ENCODE measurements around the gene OST4.

OST4 gene

DNA sequence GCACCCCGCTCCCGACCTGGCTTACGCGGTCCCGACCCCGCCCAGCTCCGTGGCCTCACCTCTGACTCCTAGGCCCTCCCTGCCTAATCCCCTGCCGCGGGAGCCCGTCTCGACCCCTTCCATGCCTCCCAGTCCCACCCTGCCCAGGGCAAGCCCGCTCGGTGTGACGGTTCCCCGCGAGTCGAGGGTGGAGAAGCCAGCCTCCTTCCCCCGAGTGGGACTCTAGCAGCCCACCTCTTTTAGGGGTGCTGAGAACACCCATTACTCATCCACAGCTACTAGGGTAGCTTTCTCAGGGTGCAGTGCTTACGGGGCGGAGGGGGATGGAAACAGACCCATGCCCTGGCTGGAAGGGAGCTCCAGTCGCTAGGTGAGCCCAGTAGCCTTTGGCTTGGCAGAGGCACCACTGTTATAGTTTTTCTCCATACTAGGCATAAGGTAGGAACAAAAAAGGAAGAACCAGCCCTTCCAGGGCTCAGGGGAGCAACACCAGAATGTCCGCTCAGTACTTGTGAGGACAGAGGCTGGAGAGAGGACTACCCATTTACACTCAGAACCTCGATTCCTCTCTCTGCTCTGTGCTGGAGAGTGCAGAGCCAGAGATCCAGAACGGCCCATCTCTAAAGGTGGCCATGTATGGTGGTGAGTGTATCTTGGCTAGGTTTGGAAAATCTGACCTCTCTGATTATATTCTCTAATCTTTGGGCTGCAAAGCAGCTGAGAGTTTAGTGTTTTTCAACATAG is 19.4 kb downstream of the OST4 start:
- no peak for DNase-seq (ENCODE audit: low read depth)

GRCh38 chr2:27050996-27051901 is 20.2 kb downstream of the OST4 start, which contains the start of gene AGBL5:
Gene AGBL5, plus strand, starts transcription at chr2:27051668. Its CDS starts 1,291 bp downstream, at chr2:27052959.
- DNase-seq (ENCODE audit: low read depth): peak; percentile 71

GRCh38 chr2:27050281-27050995 is 21.0 kb downstream of the OST4 start:
- DNase-seq (ENCODE audit: low read depth): peak; percentile 84

DNA sequence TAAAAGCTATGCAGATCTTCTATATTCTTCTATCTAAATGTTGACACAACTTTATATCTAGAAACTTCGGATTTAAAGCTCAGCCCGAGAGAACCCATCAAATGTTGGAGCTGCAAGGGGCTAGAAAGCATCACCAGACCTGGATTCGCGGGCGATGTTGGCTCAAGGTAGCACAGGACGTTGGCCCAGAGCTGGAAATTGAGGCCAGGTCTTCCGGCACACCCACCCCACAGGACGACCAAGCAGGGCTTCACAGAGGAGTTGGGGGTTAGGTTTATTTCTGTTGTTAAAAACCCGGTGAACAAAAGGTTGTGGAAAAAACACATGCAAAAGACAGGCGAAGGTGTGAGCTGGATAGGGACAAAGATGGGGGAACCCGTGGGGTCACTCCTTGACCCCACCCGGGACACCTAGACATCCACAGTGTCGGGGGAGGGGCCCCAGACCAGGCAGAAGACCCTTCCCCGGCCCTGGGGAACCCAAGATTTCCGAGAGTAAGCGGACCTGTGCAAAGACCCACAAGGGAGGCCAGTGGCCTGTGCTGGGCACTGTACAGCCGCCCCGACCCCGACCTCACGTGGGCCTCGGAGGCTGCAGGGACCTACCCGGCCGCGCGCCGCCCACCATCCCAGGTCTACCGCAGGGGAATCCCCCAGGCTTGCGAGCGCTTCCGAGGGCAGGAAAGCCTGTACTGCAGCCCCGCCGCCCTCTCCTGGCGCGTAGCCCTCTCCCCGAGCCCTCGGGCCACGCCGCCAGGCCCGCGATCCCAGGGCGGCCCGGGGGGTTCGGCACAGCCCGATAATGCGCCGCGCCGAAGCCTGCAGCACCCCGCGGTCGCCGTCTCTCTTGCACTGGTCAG is 21.8 kb downstream of the OST4 start:
- DNase-seq (ENCODE audit: low read depth): no peak

DNA sequence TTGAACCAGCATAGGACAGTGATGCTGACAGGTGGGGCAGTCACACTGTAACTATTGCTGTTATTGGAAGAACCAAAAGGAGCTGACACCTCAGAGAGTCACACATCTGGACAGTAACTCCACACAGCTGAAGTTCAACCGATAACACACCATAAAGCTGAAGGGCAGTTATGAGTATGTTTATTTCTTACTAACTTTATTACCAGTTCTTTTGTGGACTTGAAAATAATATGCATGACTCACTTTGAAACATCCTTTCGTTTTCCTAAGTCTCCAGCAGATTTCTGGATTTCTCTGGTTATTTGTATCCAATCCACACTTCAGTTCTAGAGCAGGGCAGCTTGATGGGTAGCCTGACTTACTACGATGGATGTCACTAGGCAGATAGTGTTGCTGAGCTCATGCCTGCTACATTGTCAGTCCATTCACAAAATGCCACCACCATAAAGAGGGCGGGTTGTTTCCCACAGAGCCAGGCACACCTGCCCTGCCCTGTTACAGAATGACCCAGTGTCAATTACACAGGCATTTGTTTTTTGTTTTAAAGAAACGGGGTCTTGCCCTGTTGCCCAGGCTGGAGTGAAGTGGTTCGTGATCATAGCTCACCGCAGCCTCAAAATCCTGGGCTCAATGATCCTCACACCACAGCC is 28.3 kb downstream of the OST4 start:
- no peak for DNase-seq (ENCODE audit: low read depth)

DNA sequence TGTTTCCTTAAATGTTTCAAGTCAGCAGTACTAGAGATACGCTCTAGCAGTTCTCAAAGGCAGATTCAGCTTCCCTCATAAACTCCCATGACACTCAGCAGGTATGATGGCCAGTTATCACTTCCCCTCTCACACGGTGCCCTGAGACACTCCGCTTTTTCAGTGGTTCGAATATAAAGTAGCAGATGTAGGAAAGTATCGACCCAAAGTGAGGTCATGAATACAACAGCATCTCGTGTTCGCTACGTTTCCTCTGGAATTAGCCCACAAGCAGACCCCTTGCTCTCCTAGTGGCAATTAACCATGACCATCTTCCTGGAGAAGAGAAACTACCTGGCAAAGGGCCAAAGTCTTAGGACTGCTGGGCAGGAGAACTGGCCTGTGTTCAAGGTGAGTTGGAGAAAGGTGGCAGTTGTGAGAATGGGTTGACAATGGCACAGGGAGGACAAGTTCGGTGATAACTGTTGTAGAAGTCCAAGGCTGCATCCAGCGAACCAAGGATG is 29.2 kb downstream of the OST4 start:
- no peak for DNase-seq (ENCODE audit: low read depth)

- DNase-seq (ENCODE audit: low read depth): no peak
These were observed 29.7 kb downstream of the OST4 start for GRCh38 chr2:27041752-27042151.

DNA sequence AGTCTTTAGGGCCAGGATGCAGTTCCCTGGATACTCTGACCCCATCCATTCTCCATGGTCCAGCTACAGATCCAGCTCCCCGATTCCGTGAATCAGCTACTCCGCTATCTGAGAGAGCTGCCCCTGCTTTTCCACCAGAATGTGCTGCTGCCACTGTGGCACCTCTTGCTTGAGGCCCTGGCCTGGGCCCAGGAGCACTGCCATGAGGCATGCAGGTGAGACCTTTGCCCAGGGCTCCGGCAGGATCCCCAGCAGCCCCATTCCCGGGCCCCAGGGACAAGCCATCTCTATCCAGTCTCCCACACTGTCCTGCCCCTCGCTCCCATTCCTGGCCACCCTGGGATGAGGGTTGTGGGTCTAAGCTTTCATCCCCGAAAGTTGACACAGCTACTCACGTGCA is 31.2 kb downstream of the OST4 start:
- no peak for DNase-seq (ENCODE audit: low read depth)

GRCh38 chr2:27039871-27040270 is 31.6 kb downstream of the OST4 start:
- no peak for DNase-seq (ENCODE audit: low read depth)

DNA sequence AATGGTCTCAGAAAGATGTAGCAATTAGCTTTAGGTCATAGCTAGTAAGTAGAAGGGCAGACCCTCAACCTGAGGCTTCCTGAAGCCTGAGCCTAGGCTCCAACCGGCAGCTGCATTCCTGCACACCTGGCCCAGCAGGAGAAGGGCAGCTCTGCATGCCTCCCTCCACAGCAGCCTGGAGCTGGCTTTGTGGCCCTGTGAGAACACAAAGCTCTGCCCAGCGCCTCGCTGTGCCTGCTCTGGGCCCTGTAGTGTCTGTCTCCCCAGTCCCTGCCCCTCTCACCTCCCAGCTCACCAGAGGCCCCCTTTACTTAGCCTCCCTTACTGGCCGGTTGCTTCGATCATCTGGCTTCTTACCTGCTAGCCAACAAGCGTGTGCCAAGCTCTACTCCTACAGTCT is 32.0 kb downstream of the OST4 start:
- DNase-seq (ENCODE audit: low read depth): no peak

DNA sequence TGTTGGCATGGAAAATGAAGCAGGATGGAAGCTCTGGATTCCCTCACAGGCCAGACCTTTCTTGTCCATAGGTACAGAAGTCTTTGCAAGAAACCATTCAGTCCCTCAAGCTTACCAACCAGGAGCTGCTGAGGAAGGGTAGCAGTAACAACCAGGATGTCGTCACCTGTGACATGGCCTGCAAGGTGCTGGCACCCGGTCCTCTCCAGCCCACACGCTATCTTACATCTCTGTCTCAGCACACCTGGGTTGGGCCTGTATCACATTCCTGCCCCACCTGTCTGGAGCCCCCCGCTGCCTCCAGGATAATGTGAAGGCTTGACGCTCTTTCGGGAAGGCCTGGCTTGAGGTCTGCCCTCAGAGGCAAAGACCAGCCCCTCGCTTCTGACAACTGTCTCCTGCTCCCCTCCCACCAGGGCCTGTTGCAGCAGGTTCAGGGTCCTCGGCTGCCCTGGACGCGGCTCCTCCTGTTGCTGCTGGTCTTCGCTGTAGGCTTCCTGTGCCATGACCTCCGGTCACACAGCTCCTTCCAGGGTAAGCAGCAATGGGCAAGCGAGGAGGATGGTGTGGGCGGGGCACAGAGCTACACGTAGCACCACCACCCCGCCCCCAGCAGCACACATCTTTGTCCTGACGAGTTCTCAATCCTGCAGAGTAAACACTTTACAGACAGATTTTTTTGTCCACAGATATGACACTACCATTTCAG is 32.7 kb downstream of the OST4 start:
- DNase-seq (ENCODE audit: low read depth): no peak

- DNase-seq (ENCODE audit: low read depth): no peak
These were observed 33.4 kb downstream of the OST4 start for GRCh38 chr2:27038012-27038411.

- DNase-seq (ENCODE audit: low read depth): no peak
These were observed 38.1 kb downstream of the OST4 start for GRCh38 chr2:27033253-27033852.

- DNase-seq (ENCODE audit: low read depth): peak; percentile 74
These were observed 38.8 kb downstream of the OST4 start, which contains the start of gene TMEM214 for GRCh38 chr2:27032495-27033252. Gene TMEM214, plus strand, starts transcription at chr2:27032965. Its CDS starts 51 bp downstream, at chr2:27033016.

- no peak for DNase-seq (ENCODE audit: low read depth)
These were observed 42.4 kb downstream of the OST4 start for GRCh38 chr2:27029051-27029450.

DNA sequence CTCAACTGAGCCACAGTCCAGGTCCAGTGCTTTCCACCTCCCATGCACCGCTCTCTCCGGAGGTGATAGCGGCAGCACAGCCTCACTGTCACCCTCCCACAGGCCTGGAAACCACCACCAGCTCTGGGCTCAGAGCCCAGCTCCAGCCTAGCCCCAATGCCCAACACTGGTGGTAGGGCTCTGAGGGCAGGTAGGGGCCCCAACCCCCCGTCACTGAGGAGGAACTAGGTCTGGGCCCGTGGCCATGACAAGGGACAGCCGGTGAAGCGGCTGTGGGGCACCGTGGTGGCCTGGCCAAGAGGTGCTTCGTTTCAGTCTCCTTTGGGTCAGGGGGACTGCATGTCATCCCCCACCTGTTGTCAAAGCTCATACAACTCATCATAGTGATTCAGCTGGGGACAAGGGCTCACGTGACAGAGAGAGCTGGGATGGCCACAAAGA is 44.2 kb downstream of the OST4 start:
- DNase-seq (ENCODE audit: low read depth): no peak

- DNase-seq (ENCODE audit: low read depth): no peak
These were observed 45.3 kb downstream of the OST4 start for GRCh38 chr2:27025861-27026851.
